GM12878 (cell line): ENCODE measurements around the gene MAN1A1. TPM values are rescaled to one million over a fixed set of nuclear protein-coding genes. Genes with fewer than 3 reads are reported as not detected.

Experiments
- ATAC-seq: fragments of 200-7000 bp; cut with Tn5 transposase; 3 replicates; pipeline ENCODE4 v1.9.1; 2020; ENCODE audit warnings: mild to moderate bottlenecking, moderate library complexity
- BruUV-seq: library from RNA; stranded (reverse); fragments of 400-500 nt; replicated peaks from 2 replicates; lab custom pipeline; 2021; lab: Mats Ljungman, UMichigan
- CTCF ChIA-PET: fragments of 300-600 bp; sonication (Branson Sonifier 250); formaldehyde crosslinking; extraction: SDS; loops from one replicate; lab custom pipeline; 2021; ENCODE audit warnings: inconsistent platforms; lab: Yijun Ruan, JAX
- POLR2A ChIA-PET: fragments of 350-600 bp; formaldehyde crosslinking; extraction: SDS; loops from one replicate; lab custom pipeline; 2021; ENCODE audit warnings: inconsistent platforms; lab: Charles Lee
- RAD21 ChIA-PET: fragments of 300-600 bp; sonication (Branson Sonifier 250); formaldehyde crosslinking; loops from one replicate; lab custom pipeline; 2023; ENCODE audit warnings: antibody characterized with exemption; ENCODE audit not compliant: unreplicated experiment; lab: Charles Lee
- SMC1A ChIA-PET: fragments of 300-600 bp; sonication (Branson Sonifier 250); formaldehyde crosslinking; loops from one replicate; lab custom pipeline; 2023; ENCODE audit not compliant: unreplicated experiment, uncharacterized antibody; lab: Charles Lee
- DNase-seq: peaks from one replicate; pipeline ENCODE4 v3.0.0-alpha.2; 2011; ENCODE audit warnings: low read depth, low spot score
- FAIRE-seq: peaks from 3 replicates; lab custom pipeline; 2011; peaks lifted over from hg19 to GRCh38; lab: Jason Lieb, UNC
- H2AFZ ChIP-seq: 2 replicates; pipeline ENCODE4 v1.6.0; 2011; ENCODE audit warnings: low read depth, low read length, control low read depth; ENCODE audit not compliant: control insufficient read depth
- H3K27ac ChIP-seq: 2 replicates; pipeline ENCODE4 v1.5.1; 2011; ENCODE audit warnings: control low read depth; ENCODE audit not compliant: control insufficient read depth, insufficient read depth
- H3K27me3 ChIP-seq, 2 experiments: replicated peaks in 1 of 2; 2 replicates each; pipeline versions ENCODE4 v1.6.0 to v1.6.1; 2011; ENCODE audit warnings: low read length in 1 of 2; ENCODE audit not compliant: control insufficient read depth in 2 of 2, insufficient read depth in 2 of 2
- H3K36me3 ChIP-seq, 2 experiments: 2 replicates each; pipeline ENCODE4 v1.5.1; 2011; ENCODE audit warnings: low read length in 1 of 2; ENCODE audit not compliant: control insufficient read depth in 2 of 2, insufficient read depth in 2 of 2
- H3K4me1 ChIP-seq: 2 replicates; pipeline ENCODE4 v1.6.1; 2011; ENCODE audit warnings: mild to moderate bottlenecking, low read length, moderate library complexity, mixed read lengths; ENCODE audit not compliant: control insufficient read depth, insufficient read depth
- H3K4me2 ChIP-seq: 2 replicates; pipeline ENCODE4 v1.6.0; 2011; ENCODE audit warnings: control low read depth; ENCODE audit not compliant: control insufficient read depth, insufficient read depth
- H3K4me3 ChIP-seq: fragments of 200-600 bp; sonication (generic); 2 replicates; pipeline ENCODE4 v1.5.1; 2016
- H3K79me2 ChIP-seq: 2 replicates; pipeline ENCODE4 v1.6.0; 2011; ENCODE audit warnings: low read length; ENCODE audit not compliant: control insufficient read depth, insufficient read depth
- H3K9ac ChIP-seq: 2 replicates; pipeline ENCODE4 v1.8.0; 2011; ENCODE audit warnings: low read length, control low read depth, mixed read lengths; ENCODE audit not compliant: control insufficient read depth, insufficient read depth
- H3K9me3 ChIP-seq: replicated peaks from 3 replicates; pipeline ENCODE4 v1.5.1; 2011; ENCODE audit warnings: mild to moderate bottlenecking, low read length; ENCODE audit not compliant: control insufficient read depth, insufficient read depth
- H4K20me1 ChIP-seq: 2 replicates; pipeline ENCODE4 v1.6.0; 2011; ENCODE audit not compliant: control insufficient read depth, insufficient read depth
- CREM ChIP-seq: IDR thresholded peaks from 2 replicates; pipeline ENCODE4 v1.6.1; 2014; ENCODE audit warnings: antibody characterized with exemption, low read depth
- FOS ChIP-seq: IDR thresholded peaks from 3 replicates; pipeline ENCODE4 v1.6.1; 2011; ENCODE audit warnings: borderline replicate concordance; ENCODE audit not compliant: insufficient read length; ENCODE audit errors: extremely low read depth
- HDAC2 ChIP-seq: fragments of 200-600 bp; sonication (generic); IDR thresholded peaks from 2 replicates; pipeline ENCODE4 v1.6.1; 2017
- NFYB ChIP-seq: IDR thresholded peaks from 2 replicates; pipeline ENCODE4 v1.6.1; 2011; ENCODE audit warnings: low read depth, mild to moderate bottlenecking, low read length, improper control_type of control experiment, moderate library complexity; ENCODE audit not compliant: insufficient read depth
- RBBP5 ChIP-seq: fragments of 200-600 bp; sonication (generic); conservative IDR thresholded peaks from 2 replicates; pipeline ENCODE4 v1.6.1; 2016
- RFX5 ChIP-seq: IDR thresholded peaks from 2 replicates; pipeline ENCODE4 v1.6.1; 2011; ENCODE audit warnings: low read depth, low read length, improper control_type of control experiment
- ZNF592 ChIP-seq: fragments of 450-650 bp; IDR thresholded peaks from 2 replicates; pipeline ENCODE4 v1.6.1; 2017; ENCODE audit warnings: mild to moderate bottlenecking, moderate library complexity
- WGBS: methylation state at CpG from one replicate; pipeline ENCODE4 v1.1.6; 2016; ENCODE audit warnings: low lambda C conversion rate; ENCODE audit not compliant: insufficient replicate concordance, insufficient coverage; ENCODE audit errors: missing lambda C conversion rate; 5-methylcytosine and 5-hydroxymethylcytosine counted together
- in situ Hi-C: fragments of 300-500 bp; cut with MboI; formaldehyde crosslinking; loops from 9 replicates; pipeline ENCODE4 v1.14.3; 2018; ENCODE audit warnings: mixed read lengths
- intact Hi-C: fragments of 100-400 bp; cut with micrococcal nuclease; formaldehyde crosslinking; loops from one replicate; pipeline ENCODE4 v1.14.2; 2022; ENCODE audit not compliant: unreplicated experiment
- polyA plus RNA-seq, 11 experiments: library from polyadenylated mRNA; depleted of rRNA in 4 of 11; unstranded in 6 of 11; stranded (reverse) in 5 of 11; fragments of >200 nt; fragmentation: Nextera tagmentation in 4 of 11; fragmentation: Illumina TruSeq in 1 of 11; extraction: Ambion mirVana in 4 of 11; extraction: Trizol in 1 of 11; gene quantifications; 1 replicate in 1 of 11; 2 replicates in 10 of 11; pipeline versions ENCODE4 v1.2.1 to v1.2.3, GENCODE V29; 2011 to 2016; ENCODE audit warnings: inconsistent platforms in 2 of 11, missing spikeins in 2 of 11, low read depth in 1 of 11
- total RNA-seq, 4 experiments: library from RNA; depleted of rRNA in 3 of 4; stranded (reverse); fragments of >200 nt in 3 of 4; fragmentation: Illumina TruSeq in 1 of 4; extraction: Trizol in 1 of 4; gene quantifications; 2 replicates each; pipeline versions ENCODE4 v1.2.1 to v1.2.3, GENCODE V29; 2013 to 2021

The MAN1A1 gene
- total and polyA plus RNA-seq, 10 of the 15 experiments (the other 5 are each of a cell fraction or from before 2014, with no cell fraction given), result 5.4 to 28.1 (median 19.5) TPM

- Histone ChIP-seq H3K36me3 (no peaks in the 10 kb centered on the region), H3K4me1 (no peaks in the 10 kb centered on the region), H2AFZ (no peak overlapping the region), H3K27ac (no peak overlapping the region), H3K9me3 (no peaks in the 10 kb centered on the region), H4K20me1 (no peaks in the 10 kb centered on the region), H3K9ac (no peak overlapping the region), H3K27me3 (no peaks in the 10 kb centered on the region), H3K4me3 (no peak overlapping the region), H3K79me2 (no peaks in the 10 kb centered on the region), H3K4me2 (no peak overlapping the region)
- FAIRE-seq (no peak), DNase-seq (no peak), ATAC-seq (no peak)
- intact Hi-C loops, result no loop called here
- CTCF ChIA-PET, result interaction anchor here (1.3 to 1.4 kb wide), 2 partner anchors 11 to 19 kb away, joined by 3 read pairs; no protein-coding TSS in a partner anchor
- POLR2A ChIA-PET, result no interaction called here
- BruUV-seq, result no TSS peak
- RAD21 ChIA-PET, result interaction anchor here (0.6 to 2.2 kb wide), 3 partner anchors 17 to 114 kb away, joined by 3 to 7 read pairs (median 4); no protein-coding TSS in a partner anchor
- SMC1A ChIA-PET, result interaction anchor here (0.6 to 3.3 kb wide), 5 partner anchors 11 to 108 kb away, joined by 3 to 13 read pairs (median 4); no protein-coding TSS in a partner anchor
- in situ Hi-C loops, result no loop called here
- TF ChIP-seq FOS (no peak), RFX5 (no peak), NFYB (no peak)
Measured at GRCh38 chr6:119243037-119243436, 106.5 kb downstream of the MAN1A1 start.

- no TSS peak for BruUV-seq
- Histone ChIP-seq H3K4me1 (no peaks in the 10 kb centered on the region), H3K4me2 (no peak overlapping the region), H3K27ac (no peak overlapping the region), H3K9ac (no peak overlapping the region), H3K9me3 (no peaks in the 10 kb centered on the region), H3K79me2 (no peaks in the 10 kb centered on the region), H3K4me3 (no peak overlapping the region), H3K36me3 (no peaks in the 10 kb centered on the region), H2AFZ (no peak overlapping the region), H4K20me1 (no peaks in the 10 kb centered on the region), H3K27me3 (no peaks in the 10 kb centered on the region)
- CTCF ChIA-PET, result interaction anchor here (1.1 to 1.5 kb wide), 3 partner anchors 10 to 72 kb away, joined by 3 read pairs; no protein-coding TSS in a partner anchor
- POLR2A ChIA-PET, result interaction anchor here (0.6 to 1.0 kb wide), 4 partner anchors 12 to 324 kb away, joined by 3 read pairs; no protein-coding TSS in a partner anchor
- intact Hi-C loops (no loop called here), in situ Hi-C loops (no loop called here)
- RAD21 ChIA-PET, result interaction anchor here (0.9 to 2.2 kb wide), 7 partner anchors 10 to 97 kb away, joined by 3 to 7 read pairs (median 3); no protein-coding TSS in a partner anchor
- TF ChIP-seq RBBP5 (no peak), ZNF592 (no peak), CREM (no peak), HDAC2 (no peak)
- SMC1A ChIA-PET, result interaction anchor here (0.7 to 3.3 kb wide), 19 partner anchors 8 to 100 kb away, joined by 3 to 13 read pairs (median 4); no protein-coding TSS in a partner anchor
- FAIRE-seq (no peak), DNase-seq (no peak), ATAC-seq (no peak)
- 71% methylated on average over 3 of the region's 3 CpGs for WGBS
Measured at GRCh38 chr6:119241540-119242309, 107.8 kb downstream of the MAN1A1 start.
